HepG2 (cell line): ENCODE results near the gene MFSD12. TPM values are rescaled to one million over a fixed set of nuclear protein-coding genes. Genes with fewer than 3 reads are reported as not detected.
A peak's percentile ranks its signal among the peaks of the same experiment; 100 is the strongest.

Experiments
- AGO1 ChIP-seq: fragments of 200-400 bp; formaldehyde crosslinking; IDR thresholded peaks from 2 replicates; pipeline ENCODE4 v1.6.1; 2017; ENCODE audit warnings: mild to moderate bottlenecking, low read depth, low read length, moderate library complexity; ENCODE audit not compliant: poor library complexity, severe bottlenecking
- ATF6 ChIP-seq: sonication (generic); formaldehyde crosslinking; conservative IDR thresholded peaks from 2 replicates; pipeline ENCODE4 v1.4.0; 2020; ENCODE audit warnings: missing genetic modification reagents
- CREBL2 ChIP-seq: sonication (generic); formaldehyde crosslinking; IDR thresholded peaks from 2 replicates; pipeline ENCODE4 v1.8.1; 2023; ENCODE audit warnings: missing genetic modification reagents, mild to moderate bottlenecking, borderline replicate concordance
- DRAP1 ChIP-seq: IDR thresholded peaks from 2 replicates; pipeline ENCODE4 v1.6.1; 2016; ENCODE audit warnings: missing genetic modification reagents, missing compliant biosample characterization
- ELF4 ChIP-seq: sonication (generic); formaldehyde crosslinking; IDR thresholded peaks from 2 replicates; pipeline ENCODE4 v1.5.0; 2020; ENCODE audit warnings: missing genetic modification reagents, mild to moderate bottlenecking, moderate library complexity, borderline replicate concordance
- HDAC1 ChIP-seq: sonication (generic); formaldehyde crosslinking; IDR thresholded peaks from 2 replicates; pipeline ENCODE4 v1.5.1; 2020; ENCODE audit warnings: mild to moderate bottlenecking, missing genetic modification reagents
- HDAC6 ChIP-seq: fragments of 200-600 bp; sonication (generic); IDR thresholded peaks from 2 replicates; pipeline ENCODE4 v1.7.0; 2017; ENCODE audit warnings: mild to moderate bottlenecking, antibody characterized with exemption, low read length, low read depth
- HNRNPUL1 ChIP-seq: fragments of 200-400 bp; formaldehyde crosslinking; IDR thresholded peaks from 2 replicates; pipeline ENCODE4 v1.6.1; 2017; ENCODE audit warnings: low read depth, mild to moderate bottlenecking, low read length, moderate library complexity
- HOXA3 ChIP-seq: sonication (generic); formaldehyde crosslinking; IDR thresholded peaks from 2 replicates; pipeline ENCODE4 v1.5.0; 2020; ENCODE audit warnings: missing genetic modification reagents
- IRF9 ChIP-seq: sonication (generic); formaldehyde crosslinking; IDR thresholded peaks from 2 replicates; pipeline ENCODE4 v1.8.0; 2022; ENCODE audit warnings: missing genetic modification reagents, mild to moderate bottlenecking, borderline replicate concordance
- NR3C1 ChIP-seq: sonication (generic); formaldehyde crosslinking; IDR thresholded peaks from 2 replicates; pipeline ENCODE4 v1.4.0; 2020; ENCODE audit warnings: missing genetic modification reagents
- PHB2 ChIP-seq: fragments of 450-650 bp; IDR thresholded peaks from 2 replicates; pipeline ENCODE4 v1.6.1; 2018; ENCODE audit not compliant: partially characterized antibody
- RXRA ChIP-seq: sonication (generic); formaldehyde crosslinking; IDR thresholded peaks from 2 replicates; pipeline ENCODE4 v1.5.1; 2020; ENCODE audit warnings: missing genetic modification reagents
- SMARCE1 ChIP-seq: fragments of 450-650 bp; IDR thresholded peaks from 2 replicates; pipeline ENCODE4 v1.6.1; 2017; ENCODE audit warnings: borderline replicate concordance
- THAP7 ChIP-seq: sonication (generic); formaldehyde crosslinking; IDR thresholded peaks from 2 replicates; pipeline ENCODE4 v1.8.1; 2023; ENCODE audit warnings: mild to moderate bottlenecking, missing genetic modification reagents
- ZNF264 ChIP-seq: sonication (generic); formaldehyde crosslinking; IDR thresholded peaks from 2 replicates; pipeline ENCODE4 v1.4.0; 2020; ENCODE audit warnings: missing genetic modification reagents
- ZNF414 ChIP-seq: sonication (generic); formaldehyde crosslinking; IDR thresholded peaks from 2 replicates; pipeline ENCODE4 v1.5.0; 2020; ENCODE audit warnings: missing genetic modification reagents
- ZNF687 ChIP-seq: sonication (generic); formaldehyde crosslinking; IDR thresholded peaks from 2 replicates; pipeline ENCODE4 v1.5.1; 2020; ENCODE audit warnings: mild to moderate bottlenecking, missing genetic modification reagents, moderate library complexity
- ZNF883 ChIP-seq: sonication (generic); formaldehyde crosslinking; IDR thresholded peaks from 2 replicates; pipeline ENCODE4 v1.5.1; 2020; ENCODE audit warnings: mild to moderate bottlenecking, missing genetic modification reagents; ENCODE audit errors: not compliant biosample characterization
- ZSCAN9 ChIP-seq: IDR thresholded peaks from 2 replicates; pipeline ENCODE4 v1.6.1; 2016; ENCODE audit warnings: borderline replicate concordance
- polyA plus RNA-seq, 8 experiments: library from polyadenylated mRNA; depleted of rRNA in 3 of 8; stranded (reverse) in 7 of 8; unstranded in 1 of 8; fragments of >200 nt; fragmentation: Illumina TruSeq in 4 of 8; extraction: Trizol in 4 of 8; gene quantifications; 2 replicates each; pipeline versions ENCODE4 v1.2.1 to v1.2.3, GENCODE V29; 2011 to 2016; ENCODE audit warnings: low read depth in 4 of 8, missing spikeins in 1 of 8, mixed read lengths in 1 of 8; ENCODE audit not compliant: insufficient read depth in 1 of 8
- total RNA-seq, 5 experiments: library from RNA; depleted of rRNA; stranded (reverse); fragments of >200 nt; fragmentation: Illumina TruSeq; extraction: Trizol; gene quantifications; 2 replicates each; pipeline ENCODE4 v1.2.3, GENCODE V29; 2016; ENCODE audit warnings: low read depth in 1 of 5

MFSD12 gene
- total and polyA plus RNA-seq, 2 of the 13 experiments (the other 11 are each of a cell fraction or from before 2014, with no cell fraction given): 27.2 to 29.1 TPM

GRCh38 chr19:3507371-3508120 is 49.8 kb downstream of the MFSD12 start (continued):
- no peak for TF ChIP-seq DRAP1
- TF ChIP-seq ZNF264: peak; percentile 46; the same call in 1 of the 2 replicates
- peak; percentile 61 for TF ChIP-seq ZNF687
- TF ChIP-seq SMARCE1: no peak
- no peak for TF ChIP-seq ELF4 (CRISPR knock-in tag)
- no peak for TF ChIP-seq ZSCAN9 (CRISPR knock-in tag)
- no peak for TF ChIP-seq RXRA (CRISPR knock-in tag)
- 0 out of 2 replicates have a peak, but pooled peaks have one; percentile 15 for TF ChIP-seq IRF9 (CRISPR knock-in tag)
- TF ChIP-seq HDAC1: 0 out of 2 replicates have a peak, but pooled peaks have one; percentile 17
- TF ChIP-seq ZNF414: no peak
- TF ChIP-seq NR3C1: no peak
- no peak for TF ChIP-seq ATF6 (CRISPR knock-in tag)
- TF ChIP-seq HOXA3 (CRISPR knock-in tag): 0 out of 2 replicates have a peak, but pooled peaks have one; percentile 29
- TF ChIP-seq HDAC6: no peak
- TF ChIP-seq HNRNPUL1: no peak
- TF ChIP-seq ZNF883 (CRISPR knock-in tag): peak; percentile 34
- TF ChIP-seq CREBL2: no peak
- no peak for TF ChIP-seq AGO1
- no peak for TF ChIP-seq THAP7 (CRISPR knock-in tag)
- no peak for TF ChIP-seq PHB2
